Measurements from ENCODE around the gene GRN. TPM values are rescaled to one million over a fixed set of nuclear protein-coding genes. Genes with fewer than 3 reads are reported as not detected.

The GRN gene
- total RNA-seq, 1 donor from 2014 or later = 327 TPM

GRCh38 chr17:44323359-44324091 lies 21.6 kb upstream of the GRN start:
- Mint-ChIP-seq H3K9me3 (ENCODE audit: unreplicated experiment) (no peaks in the 10 kb centered on the region), H3K27ac (ENCODE audit: unreplicated experiment) (no peak overlapping the region), H3K4me3 (ENCODE audit: unreplicated experiment) (peak overlapping the region; percentile 90), H3K4me1 (ENCODE audit: low read depth, unreplicated experiment) (peaks cover 2% of the 10 kb centered on the region), H3K27me3 (ENCODE audit: low read depth, unreplicated experiment) (no peaks in the 10 kb centered on the region), H3K36me3 (ENCODE audit: low read depth, unreplicated experiment) (peaks cover 8% of the 10 kb centered on the region)
- H3K9ac ChIP-seq (ENCODE audit: low read length) = peak overlapping the region; percentile 79
- peaks cover 19% of the 10 kb centered on the region for H3K79me2 ChIP-seq (ENCODE audit: insufficient read depth, low read length)
- no peaks in the 10 kb centered on the region for H3K9me3 ChIP-seq (ENCODE audit: insufficient read depth, low read depth, low read length)
- no peaks in the 10 kb centered on the region for H3K27me3 ChIP-seq (ENCODE audit: insufficient read depth, low read length)
- peak overlapping the region; percentile 73 for H3K4me3 ChIP-seq (ENCODE audit: insufficient read depth, low read depth, low read length)
- TF ChIP-seq EZH2 (IDR thresholded peaks at IDR 0.05; ENCODE audit: insufficient read depth, low read length) (no peak), CTCF (IDR thresholded peaks at IDR 0.05; ENCODE audit: insufficient read depth, low read depth, low read length) (no peak)
- H3K4me2 ChIP-seq (ENCODE audit: low read length) = peak overlapping the region; percentile 85
- DNase-seq (ENCODE audit: low read depth) (no peak), FAIRE-seq (no peak)
- H2AFZ ChIP-seq (ENCODE audit: low read depth, low read length) = peak overlapping the region; percentile 87
- peaks cover 6% of the 10 kb centered on the region for H3K36me3 ChIP-seq (ENCODE audit: insufficient read depth, low read length)
- H3K27ac ChIP-seq (ENCODE audit: low read depth, low read length) = no peak overlapping the region
- H4K20me1 ChIP-seq (ENCODE audit: insufficient read depth, low read length) = peaks cover 19% of the 10 kb centered on the region
- H3K4me1 ChIP-seq (ENCODE audit: insufficient read depth, low read length) = peaks cover 10% of the 10 kb centered on the region

- DNase-seq (ENCODE audit: low read depth) (no peak), FAIRE-seq (no peak)
- no peak for TF ChIP-seq EZH2 (IDR thresholded peaks at IDR 0.05; ENCODE audit: insufficient read depth, low read length)
- no peak for TF ChIP-seq CTCF (IDR thresholded peaks at IDR 0.05; ENCODE audit: insufficient read depth, low read depth, low read length)
- no peaks in the 10 kb centered on the region for H3K9me3 Mint-ChIP-seq (ENCODE audit: unreplicated experiment)
- Histone ChIP-seq H3K4me2 (ENCODE audit: low read length) (peak overlapping the region; percentile 85), H3K27ac (ENCODE audit: low read depth, low read length) (peak overlapping the region; percentile 26), H4K20me1 (ENCODE audit: insufficient read depth, low read length) (peaks cover 19% of the 10 kb centered on the region), H3K36me3 (ENCODE audit: insufficient read depth, low read length) (peaks cover 6% of the 10 kb centered on the region), H3K9me3 (ENCODE audit: insufficient read depth, low read depth, low read length) (no peaks in the 10 kb centered on the region), H3K4me1 (ENCODE audit: insufficient read depth, low read length) (peaks cover 10% of the 10 kb centered on the region), H3K79me2 (ENCODE audit: insufficient read depth, low read length) (peaks cover 19% of the 10 kb centered on the region), H2AFZ (ENCODE audit: low read depth, low read length) (peak overlapping the region; percentile 87), H3K27me3 (ENCODE audit: insufficient read depth, low read length) (no peaks in the 10 kb centered on the region), H3K4me3 (ENCODE audit: insufficient read depth, low read depth, low read length) (peak overlapping the region; percentile 73), H3K9ac (ENCODE audit: low read length) (peak overlapping the region; percentile 79)
- peaks cover 2% of the 10 kb centered on the region for H3K4me1 Mint-ChIP-seq (ENCODE audit: low read depth, unreplicated experiment)
- H3K4me3 Mint-ChIP-seq (ENCODE audit: unreplicated experiment) = peak overlapping the region; percentile 90
- H3K27me3 Mint-ChIP-seq (ENCODE audit: low read depth, unreplicated experiment) = no peaks in the 10 kb centered on the region
- peak overlapping the region; percentile 34 for H3K27ac Mint-ChIP-seq (ENCODE audit: unreplicated experiment)
- H3K36me3 Mint-ChIP-seq (ENCODE audit: low read depth, unreplicated experiment) = peaks cover 8% of the 10 kb centered on the region
Measured at GRCh38 chr17:44324092-44324570, 21.0 kb upstream of the GRN start.

All from astrocyte (in vitro differentiated cells and primary cell).